MCF 10A (cell line): ENCODE measurements around the gene RAB4A. TPM values are rescaled to one million over a fixed set of nuclear protein-coding genes. Genes with fewer than 3 reads are reported as not detected.

Experiments used
- BruUV-seq: library from RNA; stranded (reverse); fragments of 400-500 nt; replicated peaks from 2 replicates; lab custom pipeline; 2021; lab: Mats Ljungman, UMichigan
- CTCF ChIA-PET: fragments of 300-600 bp; sonication (Branson Sonifier 250); formaldehyde crosslinking; extraction: SDS; loops from one replicate; lab custom pipeline; 2021; ENCODE audit warnings: antibody characterized with exemption, inconsistent platforms; lab: Yijun Ruan, JAX
- POLR2A ChIA-PET: fragments of 300-600, 350-650 bp; sonication (Branson Sonifier 250); formaldehyde crosslinking; extraction: SDS; loops from one replicate; lab custom pipeline; 2020; ENCODE audit warnings: antibody characterized with exemption, inconsistent platforms; lab: Yijun Ruan, JAX
- DNase-seq: peaks from one replicate; pipeline ENCODE4 v3.0.0-alpha.2; 2018; ENCODE audit not compliant: unreplicated experiment
- H3K27ac Mint-ChIP-seq: one replicate; pipeline ENCODE4 v1.8.0; 2022; ENCODE audit warnings: mild to moderate bottlenecking, low read depth, mixed read lengths; ENCODE audit not compliant: unreplicated experiment
- H3K27me3 Mint-ChIP-seq: one replicate; pipeline ENCODE4 v1.8.0; 2022; ENCODE audit warnings: mixed read lengths; ENCODE audit not compliant: insufficient read depth, unreplicated experiment
- H3K36me3 Mint-ChIP-seq: one replicate; pipeline ENCODE4 v1.8.0; 2022; ENCODE audit warnings: mild to moderate bottlenecking, moderate library complexity, mixed read lengths; ENCODE audit not compliant: insufficient read depth, unreplicated experiment
- H3K4me1 Mint-ChIP-seq: one replicate; pipeline ENCODE4 v1.8.0; 2022; ENCODE audit warnings: mixed read lengths; ENCODE audit not compliant: insufficient read depth, unreplicated experiment
- H3K4me3 Mint-ChIP-seq: one replicate; pipeline ENCODE4 v1.8.0; 2022; ENCODE audit warnings: mild to moderate bottlenecking, moderate library complexity, mixed read lengths; ENCODE audit not compliant: unreplicated experiment
- H3K9me3 Mint-ChIP-seq: one replicate; pipeline ENCODE4 v1.8.0; 2022; ENCODE audit warnings: mixed read lengths; ENCODE audit not compliant: unreplicated experiment
- CTCF ChIP-seq: fragments of 200-600 bp; IDR thresholded peaks from one replicate; pipeline ENCODE4 v1.8.0; 2022; ENCODE audit warnings: antibody characterized with exemption, mild to moderate bottlenecking; ENCODE audit not compliant: unreplicated experiment
- intact Hi-C: fragments of 100-400 bp; cut with micrococcal nuclease; formaldehyde crosslinking; loops from 2 replicates; pipeline ENCODE4 v1.14.1; 2022
- total RNA-seq: library from RNA; stranded (reverse); gene quantifications from 2 replicates; pipeline ENCODE4 v1.2.3, GENCODE V29; 2022

The RAB4A gene
- total RNA-seq, 1 experiment from 2014 or later: 87.4 TPM

- no TSS peak for BruUV-seq
- no peak overlapping the region for H3K4me3 Mint-ChIP-seq
- ChIA-PET CTCF (interaction anchor here (0.6 to 1.5 kb wide), 3 partner anchors 35 to 470 kb away, joined by 3 to 4 read pairs (median 3); no protein-coding TSS in a partner anchor), POLR2A (interaction anchor here (0.7 to 1.6 kb wide), 4 partner anchors 9 to 32 kb away, joined by 3 to 5 read pairs (median 4); partner anchors contain the start of gene RAB4A)
- intact Hi-C loops: no loop called here
- H3K4me1 Mint-ChIP-seq: peaks cover 16% of the 10 kb centered on the region
- no peaks in the 10 kb centered on the region for H3K27me3 Mint-ChIP-seq
- TF ChIP-seq CTCF: no peak
- peak overlapping the region; percentile 14 for H3K27ac Mint-ChIP-seq
- peaks cover 27% of the 10 kb centered on the region for H3K36me3 Mint-ChIP-seq
- no peak for DNase-seq
- H3K9me3 Mint-ChIP-seq: no peaks in the 10 kb centered on the region
Observed at GRCh38 chr1:229296541-229296941, 25.6 kb downstream of the RAB4A start.

DNA sequence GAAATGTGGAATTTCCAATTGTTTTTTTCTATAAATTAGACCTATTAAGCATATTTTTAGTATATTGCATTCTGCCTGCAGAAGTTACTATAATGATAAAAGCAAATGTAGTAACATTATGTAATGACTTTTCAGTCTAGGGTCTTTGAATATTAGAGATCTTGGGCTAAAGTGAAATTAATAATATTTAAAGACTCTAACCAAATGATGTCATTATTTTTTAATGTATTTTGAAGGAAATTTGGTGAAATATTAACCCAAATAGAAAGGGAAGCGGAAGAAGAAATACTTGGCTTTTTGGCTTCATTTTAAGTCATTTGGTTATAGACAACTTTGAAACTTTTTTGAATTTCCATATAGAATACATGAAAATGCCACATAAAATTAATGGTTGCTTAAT is 26.8 kb downstream of the RAB4A start:
- Mint-ChIP-seq H3K27me3 (no peaks in the 10 kb centered on the region), H3K36me3 (peaks cover 30% of the 10 kb centered on the region), H3K4me1 (peaks cover 16% of the 10 kb centered on the region), H3K4me3 (no peak overlapping the region), H3K27ac (no peak overlapping the region), H3K9me3 (no peaks in the 10 kb centered on the region)
- POLR2A ChIA-PET: no interaction called here
- intact Hi-C loops: no loop called here
- TSS peak; percentile 5 for BruUV-seq
- DNase-seq: no peak
- no peak for TF ChIP-seq CTCF
- CTCF ChIA-PET: interaction anchor here (0.7 kb wide), 1 partner anchor 11 kb away, joined by 5 read pairs; no protein-coding TSS in a partner anchor

DNA sequence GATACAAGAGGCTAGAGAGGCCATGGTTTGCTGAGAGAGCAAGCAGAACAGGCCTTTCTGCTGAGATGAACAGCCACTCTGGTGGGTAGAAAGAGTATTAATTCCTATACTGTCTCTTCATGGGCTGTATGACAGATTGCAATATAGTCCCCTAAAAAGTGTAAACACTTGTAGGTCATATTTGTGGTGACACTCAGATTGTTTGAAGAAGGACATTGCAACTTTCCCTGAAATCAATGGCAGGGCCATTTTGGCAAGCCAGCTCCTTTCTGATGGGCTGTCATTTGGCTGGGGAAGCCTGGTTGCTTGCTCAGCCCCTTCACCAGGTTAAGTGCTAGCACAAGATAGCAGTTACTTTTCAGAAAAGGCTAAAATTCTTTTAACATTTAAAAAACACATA is 27.5 kb downstream of the RAB4A start:
- Mint-ChIP-seq H3K4me3 (no peak overlapping the region), H3K36me3 (peaks cover 37% of the 10 kb centered on the region), H3K27ac (no peak overlapping the region), H3K27me3 (no peaks in the 10 kb centered on the region), H3K4me1 (peaks cover 16% of the 10 kb centered on the region), H3K9me3 (no peaks in the 10 kb centered on the region)
- ChIA-PET POLR2A (interaction anchor here (0.6 to 2.2 kb wide), 5 partner anchors 20 to 68 kb away, joined by 3 to 6 read pairs (median 4); no protein-coding TSS in a partner anchor), CTCF (interaction anchor here (0.7 to 1.4 kb wide), 2 partner anchors 10 to 183 kb away, joined by 5 to 6 read pairs; no protein-coding TSS in a partner anchor)
- no peak for DNase-seq
- intact Hi-C loops: no loop called here
- TF ChIP-seq CTCF: no peak
- no TSS peak for BruUV-seq

DNA sequence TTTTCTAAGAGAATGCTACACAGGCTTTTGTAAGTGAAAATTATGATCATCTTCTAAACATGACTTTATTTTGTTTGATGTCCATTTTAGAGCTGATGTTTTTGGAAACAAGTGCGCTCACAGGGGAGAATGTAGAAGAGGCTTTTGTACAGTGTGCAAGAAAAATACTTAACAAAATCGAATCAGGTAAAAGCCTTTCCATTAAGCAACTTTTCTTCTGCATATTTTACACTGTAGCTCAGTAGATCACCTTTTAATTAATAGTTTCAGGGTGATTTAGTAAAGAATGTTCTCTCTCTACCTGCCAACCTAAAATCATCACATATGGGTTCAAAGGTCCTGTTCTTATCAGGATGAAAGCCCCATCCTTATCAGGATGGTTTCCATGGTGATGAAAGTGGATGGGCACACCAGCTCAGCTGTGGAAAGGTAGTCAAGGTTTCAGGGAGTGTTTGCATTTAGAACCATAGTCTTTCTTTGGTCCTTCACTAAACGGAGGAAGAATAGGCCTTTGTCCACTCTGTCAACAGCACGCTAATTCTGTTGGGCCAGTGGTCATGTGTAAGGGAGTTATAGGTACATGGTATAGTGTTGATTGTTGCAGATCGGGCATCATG is 28.1 kb downstream of the RAB4A start:
- H3K4me1 Mint-ChIP-seq: peaks cover 10% of the 10 kb centered on the region
- H3K27me3 Mint-ChIP-seq: no peaks in the 10 kb centered on the region
- ChIA-PET CTCF (interaction anchor here (0.6 to 1.4 kb wide), 3 partner anchors 21 to 183 kb away, joined by 3 to 6 read pairs (median 4); no protein-coding TSS in a partner anchor), POLR2A (interaction anchor here (0.6 to 3.5 kb wide), 7 partner anchors 9 to 68 kb away, joined by 3 to 14 read pairs (median 4); no protein-coding TSS in a partner anchor)
- no peaks in the 10 kb centered on the region for H3K9me3 Mint-ChIP-seq
- TF ChIP-seq CTCF: no peak
- no TSS peak for BruUV-seq
- intact Hi-C loops: no loop called here
- no peak overlapping the region for H3K27ac Mint-ChIP-seq
- no peak overlapping the region for H3K4me3 Mint-ChIP-seq
- DNase-seq: no peak
- H3K36me3 Mint-ChIP-seq: peaks cover 41% of the 10 kb centered on the region
